NCI-H524 (cell line): ENCODE data around the gene ASB11.
A peak's percentile ranks its signal among the peaks of the same experiment; 100 is the strongest.
"Not testable (repeated sequence)": the region's sequence is repeated elsewhere in the genome, so short reads cannot be mapped to it uniquely, and the experiment has no call there.

Source experiments
- DNase-seq, 2 experiments: peaks; one replicate each; lab custom pipeline; 2025; lab: John Stamatoyannopoulos, UW

ASB11 gene

DNA sequence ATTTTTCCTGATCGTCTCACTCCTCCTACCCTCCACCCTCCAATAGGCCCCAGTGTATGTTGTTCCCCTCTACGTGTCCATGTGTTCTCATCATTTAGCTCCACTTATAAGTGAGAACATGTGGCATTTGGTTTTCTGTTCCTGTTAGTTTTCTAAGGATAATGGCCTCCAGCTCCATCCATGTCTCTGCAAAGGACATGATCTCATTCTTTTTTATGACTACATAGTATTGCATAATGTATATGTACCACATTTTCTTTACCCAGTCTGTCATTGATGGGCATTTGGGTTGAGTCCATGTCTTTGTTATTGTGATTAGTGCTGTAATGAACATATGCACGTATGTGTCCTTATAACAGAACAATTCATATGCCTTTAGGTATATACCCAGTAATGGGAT, 9.5 kb downstream of the ASB11 start:
- not testable (repeated sequence) for DNase-seq

DNA sequence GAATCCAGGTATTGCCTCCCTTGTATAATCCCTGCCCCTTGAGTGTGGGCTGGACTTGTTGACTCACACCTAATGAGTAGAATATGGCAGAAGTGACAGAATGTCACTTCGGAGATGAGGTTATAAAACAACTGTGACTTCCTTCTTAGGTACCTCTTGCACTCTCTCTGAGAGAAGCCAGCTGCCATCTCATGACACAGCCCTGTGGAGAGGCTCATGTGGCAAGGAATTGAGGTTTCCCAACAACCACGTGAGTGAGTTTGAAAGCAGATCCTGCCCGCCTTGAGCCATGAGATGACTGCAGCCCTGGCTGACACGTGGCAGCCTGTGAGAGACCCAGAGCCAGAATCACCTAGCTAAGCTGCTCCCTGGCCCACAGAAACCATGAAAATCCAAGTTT, 13.5 kb downstream of the ASB11 start:
- peak; percentile 20 to 59 for DNase-seq

DNA sequence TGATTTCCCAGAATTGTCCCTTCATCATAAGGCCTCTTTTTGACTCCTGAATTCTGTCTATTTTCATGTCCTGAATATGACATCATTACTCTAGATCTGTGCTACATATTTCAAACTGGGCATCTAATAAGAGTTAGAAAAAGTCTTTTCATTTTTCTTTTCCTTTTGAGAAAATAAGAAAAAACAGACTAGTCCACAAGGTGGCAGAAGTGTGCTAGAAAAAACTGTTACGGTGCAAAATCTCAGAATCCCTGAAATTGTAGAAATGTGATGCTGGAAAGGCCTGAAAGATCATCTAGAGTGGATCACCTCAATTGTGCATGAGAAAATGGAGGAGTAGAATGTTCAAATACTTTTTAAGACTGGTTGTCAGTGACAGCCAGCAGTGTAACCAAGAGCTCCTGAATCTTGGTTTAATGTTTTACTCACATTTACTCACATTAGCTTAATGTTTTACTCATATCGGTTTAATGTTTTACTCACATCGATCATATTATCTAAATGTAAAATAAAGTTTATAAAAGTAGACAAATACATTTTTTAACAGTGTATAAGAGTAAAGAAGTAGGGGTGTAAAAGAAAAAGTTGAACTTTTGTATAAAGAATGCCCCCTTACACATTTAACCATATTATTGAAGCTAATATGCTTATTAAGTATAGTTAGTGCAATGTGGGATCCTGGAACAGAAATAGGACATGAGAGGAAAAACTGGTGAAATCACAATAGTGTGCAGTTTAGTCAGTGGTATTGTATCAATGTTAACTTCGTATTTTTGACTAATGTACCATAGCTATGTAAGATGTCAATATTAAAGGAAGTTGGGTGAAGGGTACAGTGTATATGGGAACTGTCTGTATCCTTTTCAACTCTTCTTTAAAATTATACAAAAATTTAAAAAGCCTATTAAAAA, 15.2 kb downstream of the ASB11 start:
- DNase-seq: peak in 1 of 2 experiments; percentile 12

DNA sequence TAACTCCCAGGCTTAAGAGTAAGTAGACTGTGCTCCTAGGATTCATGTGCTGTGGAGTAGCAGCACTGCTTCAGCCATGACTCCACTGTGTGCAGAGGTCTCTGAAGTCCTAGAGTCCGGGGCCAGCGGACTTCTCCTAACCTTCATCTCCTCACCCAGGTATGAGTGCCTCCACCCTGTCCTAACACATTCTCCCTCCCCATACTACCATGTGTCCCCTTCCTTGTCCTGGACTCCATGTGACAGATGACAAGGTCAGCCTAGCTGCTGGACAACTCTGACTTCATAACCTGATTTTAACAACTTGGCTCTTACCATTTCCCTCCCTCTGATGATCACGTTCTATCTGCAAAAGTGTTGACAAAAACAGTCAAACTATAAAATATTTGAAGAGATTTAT, 16.7 kb downstream of the ASB11 start:
- DNase-seq: no peak

DNA sequence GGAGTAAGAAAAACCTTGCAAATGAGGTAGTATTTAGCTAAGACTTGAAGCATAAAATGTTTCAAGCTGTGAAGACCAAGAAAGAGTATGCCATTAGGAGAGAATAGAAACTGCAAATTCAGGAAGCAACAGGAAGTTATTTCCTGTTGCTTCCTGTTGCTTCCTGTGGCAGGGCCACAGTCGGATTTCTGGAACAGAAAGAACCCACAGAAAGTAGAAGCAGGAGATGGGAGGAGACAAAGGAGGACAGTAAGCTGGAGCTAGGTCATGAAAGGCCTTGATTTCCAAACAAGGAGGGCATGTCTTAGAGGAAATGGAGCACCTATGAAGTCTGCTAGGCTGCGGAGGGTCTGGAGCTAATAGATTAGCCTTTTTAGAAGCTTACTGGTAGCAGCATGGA, 17.2 kb downstream of the ASB11 start:
- DNase-seq: no peak

DNA sequence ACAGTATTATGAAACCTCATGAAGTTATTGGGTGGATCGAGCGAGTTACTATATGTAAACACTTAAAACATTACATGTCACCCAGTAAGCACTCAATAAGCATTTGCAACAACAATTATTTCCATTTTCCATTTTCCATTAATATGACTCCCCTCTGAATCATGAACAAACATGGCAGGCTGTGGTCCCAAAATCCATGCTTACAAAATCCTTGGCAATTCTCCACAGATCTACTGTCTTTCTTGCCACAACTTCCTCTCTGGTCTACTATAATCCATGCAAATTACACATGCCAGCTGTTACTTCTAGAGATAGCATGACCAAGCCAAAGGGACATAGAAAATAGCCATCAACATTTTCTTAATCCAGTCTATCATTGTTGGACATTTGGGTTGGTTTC, 22.0 kb downstream of the ASB11 start:
- no peak for DNase-seq

DNA sequence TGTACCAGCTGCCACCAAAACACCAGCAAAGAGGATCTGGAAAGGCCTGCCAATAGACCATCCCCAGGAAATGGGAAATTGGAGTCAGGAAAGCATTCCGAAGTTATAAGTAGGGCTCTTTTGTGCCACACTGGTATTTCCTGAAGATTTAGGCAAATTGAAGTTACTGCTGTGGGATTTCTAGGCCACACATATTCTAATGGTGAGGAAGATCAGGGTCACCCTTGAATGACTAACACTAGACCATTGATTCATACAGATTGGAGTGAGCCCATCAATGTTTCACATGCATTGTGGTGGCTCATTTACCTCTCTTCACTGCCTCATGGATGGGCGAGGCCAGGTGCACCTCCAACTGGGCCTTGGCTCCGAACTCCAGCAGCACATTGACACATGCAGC, 22.6 kb downstream of the ASB11 start:
- no peak for DNase-seq

DNA sequence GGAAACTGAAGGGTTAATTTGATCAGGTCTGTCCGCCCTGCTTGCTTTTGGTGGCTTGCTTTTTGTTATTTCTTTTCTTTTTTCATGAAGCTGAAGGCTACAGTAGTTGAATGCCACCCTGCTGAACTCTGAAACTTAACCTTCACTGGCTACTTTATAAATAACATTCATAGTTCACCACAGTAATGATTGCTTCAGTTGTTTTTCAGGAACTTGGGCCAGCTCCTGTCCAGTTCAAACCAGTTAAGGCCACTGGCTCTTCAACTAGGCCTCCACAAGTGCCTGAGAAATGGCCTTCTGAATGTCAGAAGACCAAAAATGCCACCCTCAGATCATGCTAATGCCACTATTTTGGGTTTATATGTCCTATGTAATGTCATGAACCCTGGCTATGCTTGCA, 37.8 kb downstream of the ASB11 start:
- DNase-seq: no peak

DNA sequence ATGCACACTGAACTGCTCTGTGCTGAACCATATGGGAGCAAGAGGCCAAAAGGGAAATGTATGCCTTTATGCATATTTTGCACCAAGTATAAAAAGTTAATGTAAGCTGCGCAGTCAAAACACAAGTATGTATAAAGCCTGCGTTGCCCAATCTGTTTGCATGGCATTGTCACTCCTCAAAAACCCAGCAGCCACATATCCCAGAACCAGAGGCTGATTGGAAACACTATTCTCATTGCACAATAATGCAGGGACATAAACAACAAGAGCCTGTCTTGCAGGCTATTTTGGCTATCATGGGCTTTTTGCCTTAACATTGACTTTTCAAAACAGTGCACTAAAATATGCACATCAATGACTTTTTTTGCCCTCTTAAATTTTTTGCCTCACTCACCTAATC, 40.5 kb downstream of the ASB11 start:
- DNase-seq: no peak

DNA sequence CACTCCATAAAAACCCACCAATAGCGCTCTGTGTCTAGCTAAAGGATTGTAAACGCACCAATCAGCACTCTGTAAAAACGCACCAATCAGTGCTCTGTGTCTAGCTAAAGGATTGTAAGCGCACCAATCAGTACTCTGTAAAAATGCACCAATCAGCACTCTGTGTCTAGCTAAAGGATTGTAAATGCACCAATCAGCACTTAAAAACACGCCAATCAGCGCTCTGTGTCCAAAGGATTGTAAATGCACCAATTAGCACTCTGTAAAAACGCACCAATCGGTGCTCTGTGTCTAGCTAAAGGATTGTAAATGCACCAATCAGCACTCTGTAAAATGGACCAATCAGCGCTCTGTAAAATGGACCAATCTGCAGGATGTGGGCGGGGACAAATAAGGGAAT, 42.2 kb downstream of the ASB11 start:
- not testable (repeated sequence) for DNase-seq

DNA sequence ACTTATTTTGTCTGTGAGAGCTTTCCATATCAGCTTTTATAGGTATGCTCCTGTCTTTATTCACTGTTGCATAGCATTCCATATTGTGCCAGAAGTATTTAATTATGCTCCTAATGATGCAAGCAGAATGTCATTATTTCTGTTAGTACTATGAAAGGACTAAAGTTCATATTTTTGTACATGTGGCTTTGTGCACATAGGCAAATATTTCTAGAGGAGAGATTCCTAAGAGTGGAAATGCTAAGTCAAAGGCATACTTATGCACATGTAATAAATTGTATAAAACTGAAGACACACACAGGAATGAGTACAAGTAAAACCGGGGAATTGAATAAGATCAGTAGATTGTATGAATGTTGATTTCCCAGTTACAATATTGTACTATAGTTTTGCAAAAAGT, 43.7 kb downstream of the ASB11 start:
- no peak for DNase-seq

DNA sequence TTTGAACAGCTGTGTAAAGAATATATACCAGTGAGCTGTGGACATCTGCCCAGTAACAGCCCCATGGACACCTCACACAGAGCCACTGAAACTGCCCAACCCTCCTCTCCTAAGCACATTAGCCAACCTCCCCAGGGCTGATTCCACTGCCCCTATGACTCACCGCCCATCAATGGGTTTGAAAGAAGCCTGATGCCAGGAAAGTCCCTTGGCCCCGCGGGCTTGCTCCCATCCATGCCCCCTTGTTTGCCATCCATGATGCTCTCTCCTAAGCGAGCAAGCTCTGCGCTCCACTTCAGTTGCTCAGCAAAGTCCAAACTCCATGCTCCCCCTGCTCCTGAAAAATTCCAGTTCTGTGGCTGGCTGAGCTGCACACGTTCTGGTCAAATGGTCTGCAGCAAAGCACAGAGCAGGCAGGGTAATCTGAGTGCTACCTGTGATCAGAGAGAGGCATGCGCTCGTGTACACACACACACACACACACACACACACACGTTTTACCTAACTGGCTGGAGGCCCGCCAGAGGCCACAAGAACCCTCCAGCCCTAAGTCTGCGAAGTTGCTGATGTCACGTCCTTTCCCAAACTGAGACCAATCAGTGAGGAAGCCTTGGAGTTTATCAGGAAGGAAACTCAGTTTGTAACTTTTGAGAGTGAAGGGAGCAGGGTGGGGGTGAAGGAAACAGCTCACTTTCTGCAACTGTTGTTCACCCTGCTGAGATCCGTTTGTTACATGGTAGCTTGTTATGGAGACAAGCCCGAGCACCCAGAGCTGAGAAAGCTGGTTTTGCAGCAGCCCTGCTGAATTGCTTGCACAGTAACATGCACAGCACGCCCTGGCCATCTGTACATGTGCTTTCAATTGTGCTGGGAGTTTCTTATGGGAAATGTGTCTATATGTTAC, 45.6 kb downstream of the ASB11 start, which contains the start of gene ASB9:
Gene ASB9, minus strand, starts transcription at position 466 of the 904 bp plus-strand sequence. Its CDS starts 209 bp downstream, at position 257.
- DNase-seq: no peak

DNA sequence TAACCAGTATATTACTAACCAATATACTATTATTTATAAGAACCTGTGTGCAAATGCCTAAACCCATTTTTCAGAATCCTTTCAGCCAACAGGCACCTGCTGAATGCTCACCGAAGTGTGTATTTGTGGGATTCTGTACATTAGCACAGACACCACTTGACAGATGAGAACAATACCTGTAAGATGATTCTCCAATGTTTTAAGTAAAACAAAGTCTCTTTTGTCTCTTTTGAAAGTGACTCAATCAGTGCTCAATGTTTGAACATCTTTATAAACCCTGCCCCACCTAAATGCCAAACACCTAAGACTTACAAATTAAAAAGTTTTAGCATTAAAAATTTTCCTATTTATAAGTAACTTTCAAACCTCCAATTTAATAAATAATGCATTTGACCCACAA, 46.3 kb downstream of the ASB11 start:
- no peak for DNase-seq

DNA sequence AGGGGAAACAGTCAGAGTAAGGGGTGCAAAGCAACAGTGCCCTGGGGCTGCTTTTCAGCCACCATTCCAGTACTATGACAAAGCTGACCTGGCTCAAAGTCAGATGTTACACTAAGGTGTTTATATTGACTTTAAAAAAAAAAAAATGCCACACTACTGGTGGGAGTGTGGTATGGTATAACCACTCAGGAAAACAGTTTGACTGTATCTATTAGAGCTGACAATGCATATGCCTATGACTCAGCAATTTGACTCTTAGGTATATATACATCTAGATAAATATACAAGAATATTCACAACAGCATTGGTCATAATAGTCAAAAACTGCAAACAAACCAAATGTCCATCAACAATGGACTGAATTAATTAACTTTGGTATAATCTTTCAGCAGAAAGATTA, 60.6 kb downstream of the ASB11 start:
- DNase-seq: no peak

DNA sequence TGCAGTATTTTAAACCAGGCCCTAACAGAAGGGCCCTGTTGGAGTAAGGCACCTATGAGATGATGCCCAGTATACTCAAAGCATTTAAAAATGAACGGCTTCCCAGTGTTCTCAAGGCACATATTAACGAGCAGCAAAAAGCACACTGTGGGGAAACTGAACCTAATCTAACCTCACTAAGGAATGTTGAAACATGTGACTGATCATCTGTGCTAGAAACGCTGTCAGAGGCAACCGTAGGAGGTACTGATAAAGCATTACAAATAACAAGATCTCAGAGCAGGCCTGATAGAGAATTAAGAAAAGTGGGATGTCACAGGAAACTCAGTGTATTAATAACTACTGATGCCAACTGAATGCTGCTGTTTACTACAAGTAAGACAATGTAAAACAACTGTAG, 69.5 kb downstream of the ASB11 start:
- DNase-seq: no peak

DNA sequence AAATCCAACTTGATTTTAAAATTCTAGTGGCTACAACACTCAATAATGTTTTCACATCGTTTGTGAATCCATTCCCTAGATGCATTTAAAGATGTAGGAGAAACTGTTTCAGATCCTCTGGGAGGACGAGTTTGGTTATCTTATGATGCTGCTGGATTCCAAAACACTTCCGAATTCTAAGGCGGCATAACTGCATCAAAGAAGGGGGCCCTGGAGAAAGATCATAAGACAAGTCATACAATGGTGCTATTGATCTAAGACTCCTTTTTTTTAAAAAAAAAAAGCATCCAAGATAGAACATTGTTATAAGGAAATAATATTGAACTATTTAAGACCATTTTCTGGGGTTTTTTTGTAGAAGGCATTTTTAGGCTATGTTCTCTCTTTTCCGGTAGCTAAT, 71.0 kb downstream of the ASB11 start:
- DNase-seq: no peak

DNA sequence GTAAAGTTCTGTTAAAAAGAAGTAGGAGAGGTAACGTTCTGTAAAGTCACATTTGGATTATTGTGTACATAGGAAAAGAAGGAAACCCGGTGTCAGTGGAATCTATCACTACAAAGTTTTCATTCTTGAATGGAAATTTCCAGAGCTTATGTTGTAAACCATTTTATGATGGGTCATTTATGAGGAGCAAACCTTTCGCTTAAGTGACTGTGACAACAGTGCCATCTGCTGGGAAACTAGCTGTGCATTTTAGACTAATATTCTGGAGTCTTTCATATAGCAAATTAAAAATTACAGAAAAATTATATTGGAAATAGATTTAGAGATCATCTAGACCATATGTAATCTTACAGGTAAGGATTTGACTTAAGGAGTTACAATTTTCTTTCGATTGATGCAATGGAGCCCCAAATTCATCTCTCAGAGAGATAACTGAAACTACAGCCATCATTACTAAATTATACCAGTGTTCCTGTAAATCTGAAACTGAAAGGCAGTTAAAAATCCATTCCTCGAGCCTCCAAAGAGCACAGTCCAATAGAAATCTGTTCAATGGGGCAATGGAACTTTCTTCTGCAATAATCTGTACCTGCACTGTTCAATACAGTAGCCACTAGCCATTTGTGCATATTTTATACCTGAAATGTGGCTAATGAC, 72.4 kb downstream of the ASB11 start:
- DNase-seq: peak; percentile 20 to 60

DNA sequence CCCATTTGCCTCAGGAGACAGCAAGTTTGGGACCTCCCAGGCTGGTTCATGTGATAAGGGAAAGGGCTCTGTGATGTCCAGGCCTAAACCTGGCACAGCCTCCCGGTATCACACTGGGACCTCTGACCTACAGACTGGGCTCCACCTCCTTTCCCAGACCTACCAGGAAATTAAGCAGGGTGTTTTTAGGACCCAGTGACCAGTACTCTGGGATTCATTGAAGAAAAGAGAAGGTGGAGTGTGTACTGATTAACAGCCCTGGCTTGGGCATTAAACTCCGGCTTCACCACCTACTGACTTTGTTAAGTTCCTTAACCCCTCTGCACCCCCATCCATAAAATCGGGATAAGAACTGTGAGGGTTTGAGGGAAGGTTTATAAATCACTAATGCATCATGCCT, 74.1 kb downstream of the ASB11 start:
- DNase-seq: no peak

DNA sequence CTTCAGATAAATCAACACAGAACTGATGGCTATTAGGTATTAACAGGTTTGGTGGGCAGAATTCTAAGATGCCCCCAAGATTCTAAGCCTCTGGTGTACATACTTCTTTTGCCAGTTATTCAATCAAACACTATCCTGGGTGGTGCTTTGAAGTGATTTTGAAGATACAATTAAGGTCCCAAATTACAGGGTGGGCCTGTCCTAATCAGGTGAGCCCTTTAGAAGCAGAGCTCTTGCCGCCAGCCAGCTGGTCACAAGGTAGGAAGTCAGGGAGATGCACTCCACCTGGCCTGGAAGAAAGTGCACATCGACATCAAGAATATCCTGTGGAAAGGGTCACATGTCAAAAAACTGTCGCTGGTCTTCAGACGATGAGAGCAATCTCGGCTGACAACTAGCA, 75.0 kb downstream of the ASB11 start:
- no peak for DNase-seq

DNA sequence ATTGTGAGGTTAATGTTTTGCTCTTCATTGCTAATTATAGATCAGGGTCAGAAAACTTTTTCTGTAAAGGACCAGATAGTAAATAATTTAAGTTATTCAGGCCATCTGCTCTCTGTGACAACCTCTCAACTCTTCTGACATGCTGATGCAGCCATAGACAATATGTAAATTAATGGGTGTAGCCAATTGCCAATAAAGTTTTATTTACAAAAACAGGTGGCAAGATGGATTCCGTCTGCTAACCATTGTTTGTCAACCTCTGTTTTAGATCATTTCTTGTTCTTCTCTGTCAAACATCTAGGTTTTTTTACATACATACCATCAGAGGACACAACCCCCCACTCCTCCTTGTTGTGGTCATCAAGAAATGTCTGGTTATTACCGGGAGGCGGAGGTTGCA, 79.3 kb downstream of the ASB11 start:
- no peak for DNase-seq

DNA sequence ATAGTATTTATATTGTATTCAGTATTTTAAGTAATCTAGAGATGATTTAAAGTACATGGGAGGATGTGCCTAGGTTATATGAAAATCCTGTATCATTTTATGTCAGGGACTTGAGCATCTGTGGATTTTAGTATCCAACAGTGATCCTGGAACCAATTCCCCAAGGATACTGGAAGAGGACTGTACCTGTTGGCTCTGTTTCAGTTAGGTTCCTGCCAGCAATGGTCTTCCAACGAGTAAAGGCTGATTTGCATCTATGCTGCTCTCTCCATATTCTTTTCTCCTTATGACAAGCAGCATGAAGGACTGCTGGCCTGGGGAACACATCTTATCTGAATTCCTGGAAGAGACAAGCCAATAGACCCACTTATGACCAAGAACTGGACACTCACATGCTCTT, 80.4 kb downstream of the ASB11 start:
- no peak for DNase-seq

DNA sequence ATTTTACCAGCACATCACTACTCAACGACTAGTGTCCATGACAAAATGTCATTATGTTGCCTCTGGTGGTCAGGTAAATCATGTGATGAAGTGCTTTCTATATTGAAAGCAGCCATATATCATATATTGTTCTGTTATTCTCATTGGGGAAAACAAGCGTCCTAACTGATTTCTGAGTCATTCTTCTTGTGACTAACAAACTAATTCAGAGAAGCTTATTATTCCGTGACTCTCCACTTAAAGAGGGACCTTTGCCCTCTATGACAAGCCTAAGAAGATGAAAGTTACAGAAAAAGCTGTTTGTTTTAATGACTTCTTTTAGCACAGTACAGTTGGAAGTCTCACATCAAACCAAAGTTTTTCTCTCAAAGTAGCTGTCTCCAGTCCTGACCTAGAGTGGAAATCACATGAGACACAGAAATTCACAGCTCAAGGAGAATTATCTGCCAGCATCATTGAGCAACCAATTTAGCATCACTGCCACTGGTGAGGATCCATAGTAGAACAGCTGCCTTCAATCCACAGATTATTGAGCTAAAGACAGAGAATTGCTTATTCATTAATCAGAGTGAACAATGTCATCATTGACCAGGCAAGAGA, 81.9 kb downstream of the ASB11 start:
- no peak for DNase-seq
